Body of pancreas (tissue), 4 donors: ENCODE data around the gene TRAM2.

ENCODE experiments used
- POLR2A ChIP-seq, 3 donors: fragments of 450-650 bp; IDR thresholded peaks; one replicate each; pipeline ENCODE4 v1.6.1; 2016; ENCODE audit warnings: antibody characterized with exemption in 3 of 3, mild to moderate bottlenecking in 2 of 3
- TF ChIP-seq, protein P1 (sequence below), 7 experiments: fragments of 450-650 bp in 4 of 7; fragments of 200-600 bp in 3 of 7; sonication (generic) in 3 of 7; IDR thresholded peaks; one replicate each; pipeline ENCODE4 v1.5.1; 2016 to 2019; ENCODE audit warnings: antibody characterized with exemption in 7 of 7

DNA sequence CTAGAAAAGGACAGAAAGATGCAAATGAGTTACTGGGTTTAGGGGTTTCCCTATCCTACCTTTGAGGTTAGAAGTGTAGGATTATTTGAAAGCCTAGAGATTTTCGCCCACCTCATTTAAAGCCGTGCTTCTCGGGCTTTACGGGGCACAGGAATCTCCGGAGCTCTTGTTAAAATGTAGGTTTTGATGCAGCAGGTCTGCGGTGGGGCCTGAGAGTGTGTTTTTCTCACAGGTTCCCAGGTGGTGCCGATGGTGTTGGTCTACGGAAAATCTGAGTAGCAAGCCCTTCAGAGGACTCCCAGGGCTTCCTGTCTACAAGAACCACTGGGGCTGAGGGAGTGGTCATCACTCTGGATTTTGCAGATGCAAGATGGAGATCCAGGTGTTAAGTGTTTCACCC, 47.5 kb downstream of the TRAM2 start:
- TF ChIP-seq POLR2A (IDR thresholded peaks at IDR 0.05), result no peak
- TF ChIP-seq, protein P1, sequence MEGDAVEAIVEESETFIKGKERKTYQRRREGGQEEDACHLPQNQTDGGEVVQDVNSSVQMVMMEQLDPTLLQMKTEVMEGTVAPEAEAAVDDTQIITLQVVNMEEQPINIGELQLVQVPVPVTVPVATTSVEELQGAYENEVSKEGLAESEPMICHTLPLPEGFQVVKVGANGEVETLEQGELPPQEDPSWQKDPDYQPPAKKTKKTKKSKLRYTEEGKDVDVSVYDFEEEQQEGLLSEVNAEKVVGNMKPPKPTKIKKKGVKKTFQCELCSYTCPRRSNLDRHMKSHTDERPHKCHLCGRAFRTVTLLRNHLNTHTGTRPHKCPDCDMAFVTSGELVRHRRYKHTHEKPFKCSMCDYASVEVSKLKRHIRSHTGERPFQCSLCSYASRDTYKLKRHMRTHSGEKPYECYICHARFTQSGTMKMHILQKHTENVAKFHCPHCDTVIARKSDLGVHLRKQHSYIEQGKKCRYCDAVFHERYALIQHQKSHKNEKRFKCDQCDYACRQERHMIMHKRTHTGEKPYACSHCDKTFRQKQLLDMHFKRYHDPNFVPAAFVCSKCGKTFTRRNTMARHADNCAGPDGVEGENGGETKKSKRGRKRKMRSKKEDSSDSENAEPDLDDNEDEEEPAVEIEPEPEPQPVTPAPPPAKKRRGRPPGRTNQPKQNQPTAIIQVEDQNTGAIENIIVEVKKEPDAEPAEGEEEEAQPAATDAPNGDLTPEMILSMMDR (IDR thresholded peaks at IDR 0.05), result no peak
